GM21447 (cell line): ENCODE data around the gene AGO3.

Experiments used
- ATAC-seq: cut with Tn5 transposase; IDR thresholded peaks from one replicate; pipeline ENCODE4 v1.9.1; 2021; ENCODE audit not compliant: unreplicated experiment

Gene AGO3

GRCh38 chr1:36094621-36095061, 163.7 kb downstream of the AGO3 start:
- ATAC-seq: no peak

DNA sequence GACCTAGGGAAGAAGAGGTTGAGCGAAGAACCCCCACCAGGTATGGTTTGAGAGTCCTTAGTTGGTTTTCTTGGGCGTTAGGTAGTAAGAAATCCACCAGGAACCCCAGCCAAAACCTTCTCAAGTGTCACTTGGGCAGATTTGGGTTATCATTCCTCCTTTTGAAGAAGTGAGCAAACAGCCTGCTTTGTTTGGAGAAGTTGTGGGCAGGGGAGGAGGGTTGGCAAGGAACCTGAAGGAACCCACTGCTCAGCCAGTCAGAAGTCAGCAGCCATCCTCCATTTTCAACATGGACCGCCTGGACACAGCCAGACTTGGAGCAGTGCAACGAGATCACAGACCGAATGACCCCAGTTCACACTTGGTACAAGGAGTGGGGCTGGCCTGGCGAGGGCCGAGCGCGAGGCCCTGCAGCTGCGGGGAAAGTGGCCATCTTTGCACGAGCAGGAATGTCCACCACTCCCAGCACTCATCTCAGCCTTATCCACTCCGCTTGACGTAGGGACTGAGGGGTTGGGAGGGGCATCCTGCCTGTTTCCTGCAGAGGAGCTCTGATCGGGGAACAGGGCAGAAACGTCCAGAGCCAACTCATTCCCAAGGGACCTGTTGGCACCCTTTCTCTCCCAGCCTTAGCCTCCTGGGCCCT, 165.0 kb downstream of the AGO3 start:
- no peak for ATAC-seq

GRCh38 chr1:36096500-36097432, 165.9 kb downstream of the AGO3 start:
- no peak for ATAC-seq

DNA sequence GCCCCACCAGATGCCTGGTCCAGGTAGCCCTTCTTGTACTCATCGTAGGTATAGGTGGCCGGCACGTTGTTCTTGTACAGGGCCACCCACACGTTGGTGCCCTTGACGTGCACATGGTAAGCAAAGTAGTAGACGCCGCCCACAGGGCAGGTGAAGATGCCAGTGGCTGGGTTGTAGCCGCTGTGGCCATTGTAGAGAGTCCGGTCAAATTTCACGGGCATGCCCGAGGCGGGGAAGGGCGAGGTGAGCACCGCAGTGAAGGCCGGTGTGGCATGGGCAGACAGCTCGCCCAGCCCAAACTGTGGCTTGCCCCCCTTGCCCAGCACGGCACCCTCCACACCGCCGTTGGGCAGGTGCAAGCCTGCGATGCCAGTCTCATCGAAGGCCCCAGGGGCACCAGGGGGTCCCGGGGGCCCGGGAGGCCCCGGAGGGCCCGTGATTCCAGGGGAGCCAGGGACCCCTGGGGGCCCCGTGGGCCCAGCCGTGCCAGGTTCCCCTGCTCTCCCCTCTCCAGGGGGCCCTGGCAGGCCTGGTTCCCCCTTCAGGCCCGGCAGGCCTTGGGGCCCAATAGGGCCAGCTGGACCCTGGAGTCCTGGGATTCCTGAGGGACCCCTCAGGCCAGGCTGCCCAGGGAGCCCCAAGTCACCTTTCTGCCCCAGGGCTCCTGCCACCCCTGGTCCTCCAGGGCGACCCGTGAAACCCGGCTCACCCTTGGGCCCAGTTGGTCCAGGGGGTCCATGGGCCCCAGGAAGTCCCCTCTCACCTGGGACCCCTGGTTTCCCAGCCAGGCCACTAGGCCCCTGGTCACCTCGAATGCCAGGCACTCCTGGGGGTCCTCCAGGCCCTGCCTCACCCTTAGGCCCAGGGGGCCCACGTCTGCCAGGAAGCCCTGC, 167.0 kb downstream of the AGO3 start:
- ATAC-seq: no peak

GRCh38 chr1:36098650-36099365, 167.9 kb downstream of the AGO3 start:
- no peak for ATAC-seq

GRCh38 chr1:36099681-36100341, 168.9 kb downstream of the AGO3 start:
- no peak for ATAC-seq

DNA sequence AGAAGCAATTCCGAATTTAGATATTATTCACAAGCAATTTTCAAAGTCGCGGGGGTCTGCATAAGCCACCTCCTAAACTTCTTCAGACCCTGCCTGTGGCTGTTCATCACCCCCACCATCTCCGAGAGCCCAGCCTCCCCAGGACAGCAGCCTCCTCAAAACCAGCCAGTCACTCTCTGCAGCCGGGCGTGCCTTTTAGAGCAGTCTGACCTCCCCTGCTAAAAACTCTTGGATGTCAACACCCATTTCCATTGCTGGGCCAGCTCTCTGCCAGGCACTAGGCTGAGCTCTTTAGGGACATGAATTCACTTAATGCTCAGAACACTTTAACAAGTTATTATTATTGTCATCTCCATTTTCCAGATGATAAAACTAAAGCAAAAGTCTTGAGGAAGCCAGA, 169.5 kb downstream of the AGO3 start:
- no peak for ATAC-seq

GRCh38 chr1:36101546-36101945, 170.6 kb downstream of the AGO3 start:
- ATAC-seq: no peak

DNA sequence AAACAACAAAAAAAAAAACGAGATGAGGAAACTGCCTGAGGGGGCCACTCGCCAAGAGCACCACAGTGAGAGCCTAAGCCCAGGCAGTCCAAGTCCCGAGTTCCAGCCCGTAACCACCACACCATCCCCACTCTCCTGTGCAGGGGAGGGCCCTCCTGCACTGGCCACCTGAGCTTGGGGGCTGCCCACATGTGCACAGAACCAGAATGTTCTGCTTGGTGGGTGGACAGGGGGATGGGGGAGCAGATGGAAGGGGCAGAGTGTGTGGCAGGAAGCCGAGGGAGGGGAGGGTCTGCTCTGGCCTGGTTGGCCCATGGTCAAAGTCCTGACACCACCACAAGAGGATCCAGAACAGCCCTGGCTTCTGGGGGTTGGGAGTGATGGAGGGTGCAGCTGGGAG, 175.4 kb downstream of the AGO3 start:
- ATAC-seq: no peak

- ATAC-seq: no peak
Measured at GRCh38 chr1:36107394-36107793, 176.5 kb downstream of the AGO3 start.

GRCh38 chr1:36108314-36108713, 177.4 kb downstream of the AGO3 start:
- ATAC-seq: no peak

DNA sequence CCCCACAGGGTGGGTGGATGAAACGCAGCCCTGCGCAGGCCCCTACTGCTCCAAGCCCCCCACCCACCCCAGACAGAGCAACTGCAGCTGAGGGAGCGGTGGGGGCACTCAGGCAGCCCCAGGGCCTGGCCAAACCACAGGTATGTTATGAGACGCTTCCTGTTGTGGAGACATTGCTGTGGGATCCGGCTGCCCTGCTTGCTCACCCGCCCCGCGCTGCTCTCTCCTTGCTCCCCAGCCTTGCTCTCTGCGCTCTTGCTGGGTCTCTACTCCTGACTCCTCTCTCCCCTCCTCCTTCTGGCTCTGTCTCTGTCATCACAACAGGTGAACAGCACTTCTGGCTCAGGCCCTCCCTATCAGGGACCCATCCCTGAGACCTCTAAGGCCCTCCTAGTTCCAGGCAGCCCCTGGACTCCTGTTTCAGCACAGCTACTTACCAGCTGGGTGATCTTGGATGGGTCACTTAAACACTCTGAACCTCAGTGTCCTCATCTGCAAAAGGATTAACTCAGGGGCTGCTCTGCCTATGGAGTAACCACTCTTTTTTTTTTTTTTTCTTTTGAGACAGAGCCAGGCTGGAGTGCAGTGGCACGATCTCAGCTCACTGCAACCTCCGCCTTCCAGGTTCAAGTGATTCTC, 178.3 kb downstream of the AGO3 start:
- ATAC-seq: no peak

GRCh38 chr1:36111151-36111550, 180.2 kb downstream of the AGO3 start:
- no peak for ATAC-seq

GRCh38 chr1:36112823-36113222, 181.9 kb downstream of the AGO3 start:
- ATAC-seq: no peak

GRCh38 chr1:36114371-36114770, 183.5 kb downstream of the AGO3 start:
- no peak for ATAC-seq

DNA sequence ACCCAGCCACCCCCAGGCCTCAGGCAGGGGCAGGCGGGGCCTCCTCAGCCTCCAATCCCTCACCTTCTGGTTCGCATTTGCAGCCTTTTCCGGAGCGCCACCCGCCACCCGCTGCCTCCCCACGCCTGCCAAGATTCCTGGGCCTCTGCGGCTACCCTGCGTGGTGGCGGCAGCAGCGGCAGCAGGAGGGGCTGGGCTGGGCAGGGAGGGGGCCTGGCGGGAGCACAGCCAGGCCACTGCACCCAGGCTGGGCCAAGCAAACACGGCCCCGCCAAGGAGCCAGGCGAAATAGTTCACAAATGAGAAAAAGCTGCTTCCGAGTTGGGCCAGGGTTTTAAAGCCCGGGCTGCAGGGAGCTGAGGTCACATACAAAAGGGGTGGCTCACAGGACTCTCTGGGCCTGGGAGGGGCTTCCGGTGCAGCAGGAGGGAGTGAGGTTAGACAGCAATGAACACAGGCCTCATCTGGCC, 184.3 kb downstream of the AGO3 start:
- no peak for ATAC-seq

GRCh38 chr1:36115931-36116330, 185.0 kb downstream of the AGO3 start:
- no peak for ATAC-seq

GRCh38 chr1:36116901-36117300, 186.0 kb downstream of the AGO3 start:
- ATAC-seq: no peak

GRCh38 chr1:36118447-36119204, 187.7 kb downstream of the AGO3 start:
- no peak for ATAC-seq
